ENCODE data around the gene RFK. TPM values are rescaled to one million over a fixed set of nuclear protein-coding genes. Genes with fewer than 3 reads are reported as not detected.

Gene RFK
- total RNA-seq, 2 donors from 2014 or later = 18.4 to 23.5 TPM

GRCh38 chr9:76374783-76375559 lies 19.3 kb downstream of the RFK start:
- Histone ChIP-seq H3K4me1 (replicated peaks) (no peaks in the 10 kb centered on the region), H3K27ac (no peak overlapping the region), H3K9me3 (no peaks in the 10 kb centered on the region), H3K36me3 (no peaks in the 10 kb centered on the region), H3K27me3 (replicated peaks; ENCODE audit: insufficient read depth) (no peaks in the 10 kb centered on the region), H3K4me3 (no peak overlapping the region)
- TF ChIP-seq POLR2AphosphoS5 (IDR thresholded peaks at IDR 0.05) (no peak), POLR2A (IDR thresholded peaks at IDR 0.05) (no peak), CTCF (IDR thresholded peaks at IDR 0.05) (no peak)
- WGBS = 78% methylated on average over 10 of the region's 10 CpGs
- intact Hi-C loops (cut with DNase I) = loop anchor here (10.0 kb wide), 1 partner anchor 80 kb away; the partner anchor contains the start of gene GCNT1
- no peak for DNase-seq (ENCODE audit: low spot score)

- Histone ChIP-seq H3K36me3 (no peaks in the 10 kb centered on the region), H3K9me3 (no peaks in the 10 kb centered on the region), H3K27ac (no peak overlapping the region), H3K4me3 (no peak overlapping the region), H3K4me1 (replicated peaks) (no peaks in the 10 kb centered on the region), H3K27me3 (replicated peaks; ENCODE audit: insufficient read depth) (no peaks in the 10 kb centered on the region)
- intact Hi-C loops (cut with DNase I) = loop anchor here (10.0 kb wide), 1 partner anchor 81 kb away; the partner anchor contains the start of gene GCNT1
- no peak for DNase-seq (ENCODE audit: low spot score)
- TF ChIP-seq POLR2A (IDR thresholded peaks at IDR 0.05) = no peak
- TF ChIP-seq CTCF (IDR thresholded peaks at IDR 0.05) = no peak
- TF ChIP-seq POLR2AphosphoS5 (IDR thresholded peaks at IDR 0.05) = no peak
- WGBS = 84% methylated on average over 6 of the region's 6 CpGs
Observed at GRCh38 chr9:76373784-76374474, 20.3 kb downstream of the RFK start.

- intact Hi-C loops (cut with DNase I) = loop anchor here (10.0 kb wide), 1 partner anchor 82 kb away; the partner anchor contains the start of gene GCNT1
- no peak overlapping the region for H3K27ac ChIP-seq
- H3K9me3 ChIP-seq = no peaks in the 10 kb centered on the region
- H3K36me3 ChIP-seq = no peaks in the 10 kb centered on the region
- DNase-seq (ENCODE audit: low spot score) = no peak
- H3K4me3 ChIP-seq = no peak overlapping the region
- no peaks in the 10 kb centered on the region for H3K4me1 ChIP-seq (replicated peaks)
- TF ChIP-seq POLR2AphosphoS5 (IDR thresholded peaks at IDR 0.05) = no peak
- TF ChIP-seq POLR2A (IDR thresholded peaks at IDR 0.05) = no peak
- TF ChIP-seq CTCF (IDR thresholded peaks at IDR 0.05) = no peak
- 52% methylated on average over 4 of the region's 4 CpGs for WGBS
- no peaks in the 10 kb centered on the region for H3K27me3 ChIP-seq (replicated peaks; ENCODE audit: insufficient read depth)
Observed at GRCh38 chr9:76373173-76373783, 20.9 kb downstream of the RFK start.

GRCh38 chr9:76372336-76372735 lies 21.9 kb downstream of the RFK start:
- no peaks in the 10 kb centered on the region for H3K4me1 ChIP-seq (replicated peaks)
- TF ChIP-seq POLR2AphosphoS5 (IDR thresholded peaks at IDR 0.05) (no peak), POLR2A (IDR thresholded peaks at IDR 0.05) (no peak), CTCF (IDR thresholded peaks at IDR 0.05) (no peak)
- no peak for DNase-seq (ENCODE audit: low spot score)
- no peak overlapping the region for H3K4me3 ChIP-seq
- H3K9me3 ChIP-seq = no peaks in the 10 kb centered on the region
- intact Hi-C loops (cut with DNase I) = loop anchor here (10.0 kb wide), 1 partner anchor 82 kb away; the partner anchor contains the start of gene GCNT1
- H3K27me3 ChIP-seq (replicated peaks; ENCODE audit: insufficient read depth) = no peaks in the 10 kb centered on the region
- no peak overlapping the region for H3K27ac ChIP-seq
- no peaks in the 10 kb centered on the region for H3K36me3 ChIP-seq

All from prostate gland (tissue), 2 donors.